PC-9 (cell line): ENCODE results near the gene HOXD11. TPM values are rescaled to one million over a fixed set of nuclear protein-coding genes. Genes with fewer than 3 reads are reported as not detected.

Source experiments
- BruUV-seq: library from RNA; stranded (reverse); fragments of 400-500 nt; replicated peaks from 2 replicates; lab custom pipeline; 2021; lab: Mats Ljungman, UMichigan
- CTCF ChIA-PET: fragments of 300-600 bp; sonication (Branson Sonifier 250); formaldehyde crosslinking; loops from one replicate; lab custom pipeline; 2022; ENCODE audit warnings: antibody characterized with exemption; lab: Charles Lee
- POLR2A ChIA-PET: fragments of 300-600 bp; sonication (Branson Sonifier 250); formaldehyde crosslinking; loops from one replicate; lab custom pipeline; 2022; ENCODE audit warnings: antibody characterized with exemption; ENCODE audit not compliant: unreplicated experiment; lab: Charles Lee
- DNase-seq, 2 experiments: peaks; one replicate each; pipeline versions ENCODE4 v3.0.0 to v3.0.0-alpha.2; 2015 to 2022; ENCODE audit warnings: mixed read lengths in 1 of 2
- H2AFZ ChIP-seq: fragments of 200-600 bp; sonication (generic); 2 replicates; pipeline ENCODE4 v1.8.1; 2017; ENCODE audit warnings: antibody characterized with exemption
- H3F3A ChIP-seq: fragments of 200-600 bp; sonication (generic); 2 replicates; pipeline ENCODE4 v1.8.1; 2017; ENCODE audit warnings: antibody characterized with exemption, mild to moderate bottlenecking, low read depth; ENCODE audit not compliant: insufficient read depth
- H3K27ac ChIP-seq: fragments of 200-600 bp; sonication (generic); 2 replicates; pipeline ENCODE4 v1.6.1; 2016; ENCODE audit warnings: mixed run types
- H3K27me3 ChIP-seq: fragments of 200-600 bp; sonication (generic); 2 replicates; pipeline ENCODE4 v1.6.1; 2016; ENCODE audit warnings: low read depth, mixed run types; ENCODE audit not compliant: insufficient read depth
- H3K36me3 ChIP-seq: fragments of 200-600 bp; sonication (generic); 2 replicates; pipeline ENCODE4 v1.6.1; 2016; ENCODE audit warnings: low read depth, mixed run types
- H3K4me1 ChIP-seq: fragments of 200-600 bp; sonication (generic); replicated peaks from 2 replicates; pipeline ENCODE4 v1.6.1; 2016; ENCODE audit warnings: mixed run types; ENCODE audit not compliant: insufficient read depth
- H3K4me2 ChIP-seq: fragments of 200-600 bp; sonication (generic); 2 replicates; pipeline ENCODE4 v1.6.1; 2017; ENCODE audit warnings: mixed run types
- H3K4me3 ChIP-seq: fragments of 200-600 bp; sonication (generic); 2 replicates; pipeline ENCODE4 v1.6.1; 2016; ENCODE audit warnings: mixed run types
- H3K79me2 ChIP-seq: fragments of 200-600 bp; sonication (generic); 2 replicates; pipeline ENCODE4 v1.6.1; 2017; ENCODE audit warnings: low read depth, mixed run types
- H3K9me2 ChIP-seq: fragments of 200-600 bp; sonication (generic); 2 replicates; pipeline ENCODE4 v1.8.1; 2017; ENCODE audit warnings: mild to moderate bottlenecking; ENCODE audit not compliant: insufficient read depth
- H3K9me3 ChIP-seq: fragments of 200-600 bp; sonication (generic); 2 replicates; pipeline ENCODE4 v1.8.1; 2016; ENCODE audit warnings: low read depth; ENCODE audit not compliant: insufficient read depth
- H4K20me1 ChIP-seq: fragments of 200-600 bp; sonication (generic); 2 replicates; pipeline ENCODE4 v1.8.1; 2017; ENCODE audit not compliant: insufficient read depth
- EZH2 ChIP-seq: fragments of 200-600 bp; sonication (generic); IDR thresholded peaks from 2 replicates; pipeline ENCODE4 v1.8.0; 2017; ENCODE audit warnings: antibody characterized with exemption, low read depth
- intact Hi-C: fragments of 100-400 bp; cut with micrococcal nuclease; formaldehyde crosslinking; loops from one replicate; pipeline ENCODE4 v1.10.0; 2022; ENCODE audit not compliant: unreplicated experiment
- total RNA-seq: library from RNA; stranded (reverse); gene quantifications from 2 replicates; pipeline ENCODE4 v1.2.3, GENCODE V29; 2021
- TF ChIP-seq, protein P1 (sequence below): fragments of 200-600 bp; sonication (generic); conservative IDR thresholded peaks from 2 replicates; pipeline ENCODE4 v1.6.1; 2017; ENCODE audit warnings: mixed run types, antibody characterized with exemption, mild to moderate bottlenecking, moderate library complexity

HOXD11 gene
- total RNA-seq, 1 experiment from 2014 or later = not detected

GRCh38 chr2:176096986-176097819 lies 9.9 kb upstream of the HOXD11 start:
- POLR2A ChIA-PET = interaction anchor here (0.5 to 0.7 kb wide), 2 partner anchors 199 to 1653 kb away, joined by 3 to 5 read pairs; no protein-coding TSS in a partner anchor
- TF ChIP-seq, protein P1, sequence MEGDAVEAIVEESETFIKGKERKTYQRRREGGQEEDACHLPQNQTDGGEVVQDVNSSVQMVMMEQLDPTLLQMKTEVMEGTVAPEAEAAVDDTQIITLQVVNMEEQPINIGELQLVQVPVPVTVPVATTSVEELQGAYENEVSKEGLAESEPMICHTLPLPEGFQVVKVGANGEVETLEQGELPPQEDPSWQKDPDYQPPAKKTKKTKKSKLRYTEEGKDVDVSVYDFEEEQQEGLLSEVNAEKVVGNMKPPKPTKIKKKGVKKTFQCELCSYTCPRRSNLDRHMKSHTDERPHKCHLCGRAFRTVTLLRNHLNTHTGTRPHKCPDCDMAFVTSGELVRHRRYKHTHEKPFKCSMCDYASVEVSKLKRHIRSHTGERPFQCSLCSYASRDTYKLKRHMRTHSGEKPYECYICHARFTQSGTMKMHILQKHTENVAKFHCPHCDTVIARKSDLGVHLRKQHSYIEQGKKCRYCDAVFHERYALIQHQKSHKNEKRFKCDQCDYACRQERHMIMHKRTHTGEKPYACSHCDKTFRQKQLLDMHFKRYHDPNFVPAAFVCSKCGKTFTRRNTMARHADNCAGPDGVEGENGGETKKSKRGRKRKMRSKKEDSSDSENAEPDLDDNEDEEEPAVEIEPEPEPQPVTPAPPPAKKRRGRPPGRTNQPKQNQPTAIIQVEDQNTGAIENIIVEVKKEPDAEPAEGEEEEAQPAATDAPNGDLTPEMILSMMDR = peak; percentile 98
- TF ChIP-seq EZH2 = no peak
- no peak overlapping the region for H3K27ac ChIP-seq

DNA sequence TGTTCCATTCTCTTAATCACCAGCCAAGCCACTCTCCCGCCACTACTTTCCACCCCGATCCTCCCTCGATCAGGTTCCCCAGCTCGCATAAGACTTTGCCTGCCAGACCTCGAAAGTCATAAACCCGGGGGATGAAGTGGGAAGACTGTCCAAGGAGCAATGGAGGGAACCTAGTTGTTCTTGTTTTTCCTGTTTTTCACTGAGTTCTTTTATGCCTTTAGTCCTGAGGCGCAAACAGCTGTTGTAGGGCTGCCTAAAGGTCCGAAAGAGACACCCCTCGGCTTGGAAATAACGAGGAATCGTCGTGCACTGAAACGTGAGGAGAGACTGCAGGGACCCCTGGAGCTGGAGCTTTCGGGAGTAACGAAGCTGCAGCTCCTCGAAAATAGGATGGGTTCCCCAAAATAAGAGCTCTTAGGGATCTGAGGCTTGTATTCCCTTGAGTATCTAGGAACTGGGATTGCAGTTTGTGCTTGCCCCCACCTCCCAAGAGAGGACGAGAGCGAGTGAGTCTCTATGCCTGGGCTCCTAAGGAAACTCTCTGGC lies 9.2 kb upstream of the HOXD11 start:
- DNase-seq = no peak
- H3K79me2 ChIP-seq = no peaks in the 10 kb centered on the region
- CTCF ChIA-PET = interaction anchor here (0.5 to 2.3 kb wide), 11 partner anchors 9 to 1382 kb away, joined by 3 to 22 read pairs (median 4); no protein-coding TSS in a partner anchor
- H3K4me1 ChIP-seq = peaks cover 13% of the 10 kb centered on the region; the same call in 1 of the 2 replicates
- BruUV-seq = no TSS peak
- no peaks in the 10 kb centered on the region for H3F3A ChIP-seq
- H3K9me3 ChIP-seq = no peaks in the 10 kb centered on the region
- TF ChIP-seq EZH2 = no peak
- TF ChIP-seq, protein P1 = peak; percentile 35; the same call in 1 of the 2 replicates
- H3K27me3 ChIP-seq = peaks cover 52% of the 10 kb centered on the region
- intact Hi-C loops = loop anchor here (1.0 to 10.0 kb wide), 8 partner anchors 96 to 1633 kb away; partner anchors contain the start of gene LNPK
- no peaks in the 10 kb centered on the region for H4K20me1 ChIP-seq
- no peaks in the 10 kb centered on the region for H3K9me2 ChIP-seq
- H3K4me2 ChIP-seq = peak overlapping the region; percentile 90
- POLR2A ChIA-PET = interaction anchor here (0.7 kb wide), 1 partner anchor 1652 kb away, joined by 3 read pairs; no protein-coding TSS in a partner anchor
- H3K27ac ChIP-seq = no peak overlapping the region
- no peaks in the 10 kb centered on the region for H3K36me3 ChIP-seq
- H2AFZ ChIP-seq = peak overlapping the region; percentile 91
- peak overlapping the region; percentile 65; the same call in 1 of the 2 replicates for H3K4me3 ChIP-seq

More at GRCh38 chr2:176096986-176097819, 9.9 kb upstream of the HOXD11 start:
- DNase-seq = peak; percentile 63 to 79
- H4K20me1 ChIP-seq = no peaks in the 10 kb centered on the region
- no peaks in the 10 kb centered on the region for H3K9me3 ChIP-seq
- peak overlapping the region; percentile 91 for H2AFZ ChIP-seq
- no peaks in the 10 kb centered on the region for H3K36me3 ChIP-seq
- CTCF ChIA-PET = interaction anchor here (0.5 to 2.3 kb wide), 13 partner anchors 9 to 1397 kb away, joined by 3 to 22 read pairs (median 5); no protein-coding TSS in a partner anchor
- H3K4me1 ChIP-seq = peaks cover 13% of the 10 kb centered on the region; the same call in 1 of the 2 replicates
- no TSS peak for BruUV-seq
- intact Hi-C loops = loop anchor here (1.0 to 10.0 kb wide), 8 partner anchors 95 to 1632 kb away; partner anchors contain the start of gene LNPK
- peaks cover 45% of the 10 kb centered on the region for H3K27me3 ChIP-seq
- no peaks in the 10 kb centered on the region for H3F3A ChIP-seq
- peak overlapping the region; percentile 65 for H3K4me3 ChIP-seq
- no peaks in the 10 kb centered on the region for H3K9me2 ChIP-seq
- no peaks in the 10 kb centered on the region for H3K79me2 ChIP-seq
- H3K4me2 ChIP-seq = peak overlapping the region; percentile 90
